GM12891 (cell line): ENCODE results near the gene STAT5A.

Source experiments
- POLR2A ChIP-seq: IDR thresholded peaks from 2 replicates; pipeline ENCODE4 v1.6.1; 2011; ENCODE audit warnings: low read depth, low read length, control low read depth
- POLR2AphosphoS5 ChIP-seq: IDR thresholded peaks from 2 replicates; pipeline ENCODE4 v1.6.1; 2011; ENCODE audit warnings: low read depth, low read length, control low read depth
- TAF1 ChIP-seq: IDR thresholded peaks from 2 replicates; pipeline ENCODE4 v1.6.1; 2011; ENCODE audit warnings: low read depth, low read length, control low read depth

DNA sequence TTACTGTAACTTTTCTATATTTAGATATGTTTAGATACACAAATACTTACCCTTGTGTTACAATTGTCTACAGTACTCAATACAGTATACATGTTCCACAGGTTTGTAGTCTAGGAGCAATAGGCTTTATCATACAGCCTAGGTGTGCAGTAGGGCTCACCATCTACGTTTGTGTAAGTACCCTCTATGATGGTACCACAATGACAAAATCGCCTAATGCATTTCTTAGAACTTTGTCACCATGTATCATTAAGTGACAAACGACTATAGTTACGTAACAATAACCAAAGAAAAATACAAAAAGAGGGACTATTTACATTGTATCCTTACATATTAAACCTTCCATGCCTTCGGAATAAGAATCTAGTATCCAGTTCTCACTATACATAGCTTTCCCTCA is 20.1 kb upstream of the STAT5A start:
- no peak for TF ChIP-seq POLR2A
- no peak for TF ChIP-seq POLR2AphosphoS5
- TF ChIP-seq TAF1, result no peak
